Skin of body (tissue), 2 donors: ENCODE measurements around the gene RHNO1. TPM values are rescaled to one million over a fixed set of nuclear protein-coding genes. Genes with fewer than 3 reads are reported as not detected.
A peak's percentile ranks its signal among the peaks of the same experiment; 100 is the strongest.
"Not testable (repeated sequence)": the region's sequence is repeated elsewhere in the genome, so short reads cannot be mapped to it uniquely, and the experiment has no call there.

Source experiments
- DNase-seq: peaks from one replicate; lab custom pipeline; 2025; lab: John Stamatoyannopoulos, UW
- total RNA-seq: library from RNA; depleted of rRNA; stranded (reverse); fragments of >200 nt; gene quantifications from one replicate; pipeline ENCODE4 v1.2.3, GENCODE V29; 2014

Gene RHNO1
- total RNA-seq, 1 donor from 2014 or later, result 15.7 TPM

- no peak for DNase-seq
Measured at GRCh38 chr12:2858334-2858733, 18.7 kb upstream of the RHNO1 start.

DNA sequence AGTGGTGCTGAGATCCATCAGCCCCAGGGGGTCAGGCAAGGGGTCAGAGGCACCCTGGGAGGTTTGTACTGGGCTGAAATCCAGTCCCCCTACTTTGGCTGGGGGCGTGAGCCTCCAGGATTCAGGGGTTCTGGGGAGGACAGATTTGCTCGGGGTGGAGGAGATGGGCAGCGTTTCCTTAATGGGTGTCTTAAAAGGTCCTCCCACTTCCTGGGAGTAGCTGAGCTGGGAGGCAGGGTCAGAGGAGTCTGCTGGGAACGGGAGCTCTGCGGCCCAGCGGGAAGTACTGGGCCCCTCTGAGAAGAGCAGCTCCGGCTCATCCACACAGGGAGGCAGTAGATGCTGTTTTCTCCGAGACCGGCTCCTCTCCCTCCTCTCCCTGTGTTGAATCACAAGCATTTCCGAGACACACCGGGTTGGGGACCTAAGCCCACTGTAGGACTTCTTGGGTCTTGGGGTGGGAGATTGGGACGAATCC is 18.0 kb upstream of the RHNO1 start:
- DNase-seq, result no peak

DNA sequence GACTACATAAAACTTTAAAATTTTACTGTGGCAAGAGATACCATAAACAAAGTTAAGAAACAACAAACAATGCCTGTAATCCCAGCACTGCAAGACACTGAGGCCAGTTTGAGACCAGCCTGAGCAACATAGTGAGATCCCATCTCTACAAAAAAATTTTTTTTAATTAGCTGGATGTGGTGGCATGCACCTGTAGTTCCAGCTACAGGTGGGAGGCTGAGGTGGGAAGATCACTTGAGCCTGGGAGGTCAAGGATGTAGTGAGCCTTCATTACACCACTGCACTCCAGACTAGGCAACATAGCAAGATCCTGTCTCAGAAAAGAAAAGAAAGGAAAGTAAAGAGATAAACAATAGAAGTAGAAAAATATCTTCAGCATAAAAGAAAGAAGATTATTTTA is 16.9 kb upstream of the RHNO1 start:
- DNase-seq, result no peak

- DNase-seq, result no peak
Measured at GRCh38 chr12:2862876-2863275, 14.1 kb upstream of the RHNO1 start.

DNA sequence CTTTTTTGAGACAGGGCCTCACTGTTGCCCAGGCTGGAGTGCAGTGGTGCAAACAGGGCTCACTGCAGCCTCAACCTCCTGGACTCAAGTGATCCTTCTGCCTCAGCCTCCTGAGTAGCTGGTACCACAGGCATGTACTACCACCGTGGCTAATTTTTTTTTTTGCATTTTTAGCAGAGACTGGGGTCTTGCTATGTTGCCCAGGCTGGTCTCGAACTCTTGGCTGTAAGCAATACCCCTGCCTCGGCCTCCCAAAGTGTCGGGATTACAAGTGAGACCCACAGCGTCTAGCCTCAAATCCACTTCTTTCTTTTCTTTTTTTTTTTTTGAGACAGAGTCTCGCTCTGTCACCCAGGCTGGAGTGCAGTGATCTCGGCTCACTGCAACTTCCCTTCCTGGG is 13.6 kb upstream of the RHNO1 start:
- DNase-seq, result not testable (repeated sequence)

DNA sequence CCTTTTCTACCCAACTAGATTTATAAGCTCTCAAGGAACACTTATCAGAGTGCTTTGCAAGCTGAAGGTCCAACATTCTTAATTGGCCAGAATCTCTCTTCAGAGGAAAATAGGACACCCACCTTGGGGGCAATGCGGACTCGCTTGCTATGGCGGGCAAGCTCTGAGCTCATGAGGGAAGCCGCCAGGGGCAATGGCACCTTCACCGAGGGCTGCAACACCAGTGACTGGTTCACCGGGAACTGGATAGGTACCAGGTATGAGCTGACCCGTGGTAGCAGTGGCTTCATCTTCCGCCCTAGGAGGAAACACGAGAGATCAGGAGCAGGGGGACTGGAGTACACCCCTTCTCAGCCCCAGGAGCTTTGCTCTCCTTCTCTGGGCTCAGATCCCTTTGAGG is 12.8 kb upstream of the RHNO1 start:
- no peak for DNase-seq

- not testable (repeated sequence) for DNase-seq
Measured at GRCh38 chr12:2868986-2869632, 7.9 kb upstream of the RHNO1 start.

DNA sequence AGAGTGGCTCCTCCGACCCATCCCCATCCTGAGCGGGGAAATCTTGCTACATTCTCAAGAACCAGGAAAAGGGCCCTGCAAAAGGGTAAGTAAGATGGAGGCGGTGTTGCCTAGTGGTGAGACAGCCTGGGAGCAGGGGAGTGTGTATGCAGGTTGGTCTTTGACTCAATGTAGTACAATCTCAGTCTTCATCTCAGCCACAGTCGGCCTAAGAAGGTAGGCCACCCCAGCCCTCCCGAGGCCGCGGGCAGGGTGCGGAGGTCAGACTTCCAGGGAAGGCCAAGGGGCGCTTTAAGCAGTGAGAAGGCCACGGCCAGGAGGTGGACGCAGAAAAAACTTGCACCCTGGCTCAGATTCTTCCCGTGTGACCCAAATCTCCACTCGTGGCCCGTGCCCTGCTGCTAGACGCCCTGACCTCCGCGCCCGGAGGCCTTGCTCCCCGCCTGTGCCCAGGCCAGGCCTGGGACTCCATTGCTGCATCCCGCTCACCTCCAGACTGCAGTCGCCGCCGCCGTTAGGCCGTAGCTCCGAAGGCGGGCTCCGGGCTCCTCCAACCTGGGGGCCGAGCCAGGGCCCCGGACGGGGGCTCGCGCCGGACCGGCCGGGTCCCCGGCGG is 484 bp upstream of the RHNO1 start:
- DNase-seq, result no peak

DNA sequence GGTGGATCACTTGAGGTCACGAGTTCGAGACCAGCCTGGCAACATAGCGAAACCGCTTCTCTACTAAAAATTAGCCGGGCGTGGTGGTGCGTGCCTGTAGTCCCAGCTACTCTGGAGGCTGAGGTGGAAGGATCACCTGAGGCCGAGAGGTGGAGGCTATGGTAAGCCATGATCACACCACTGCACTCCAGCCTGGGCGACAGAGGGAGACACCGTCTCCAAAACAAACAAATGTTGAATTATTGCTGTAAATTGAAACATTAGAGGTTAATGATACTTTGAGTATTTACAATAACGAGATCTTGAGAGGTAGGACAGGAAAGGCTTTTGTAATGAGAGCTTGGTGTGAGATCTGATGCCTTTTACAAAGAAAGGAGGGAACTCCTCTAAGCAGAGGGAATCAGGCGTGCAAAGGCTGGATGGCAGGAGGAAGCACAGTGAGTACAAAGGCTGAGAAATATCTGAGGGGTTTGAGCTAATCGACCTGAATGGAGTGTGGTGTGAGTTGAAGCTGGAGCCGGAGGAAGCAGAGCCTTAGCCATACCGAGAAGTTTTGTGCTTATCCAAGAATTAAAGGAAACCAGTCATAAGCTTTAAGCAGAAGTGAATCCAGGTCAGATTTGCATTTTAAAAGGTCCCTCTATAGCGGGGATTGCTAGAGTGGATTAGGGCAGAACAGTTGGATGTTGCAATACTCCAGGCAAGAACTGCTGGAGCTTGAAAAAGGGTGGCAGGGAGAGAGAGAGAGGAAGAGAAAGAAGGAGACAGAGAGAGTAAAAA is 1.1 kb downstream of the RHNO1 start:
- no peak for DNase-seq

DNA sequence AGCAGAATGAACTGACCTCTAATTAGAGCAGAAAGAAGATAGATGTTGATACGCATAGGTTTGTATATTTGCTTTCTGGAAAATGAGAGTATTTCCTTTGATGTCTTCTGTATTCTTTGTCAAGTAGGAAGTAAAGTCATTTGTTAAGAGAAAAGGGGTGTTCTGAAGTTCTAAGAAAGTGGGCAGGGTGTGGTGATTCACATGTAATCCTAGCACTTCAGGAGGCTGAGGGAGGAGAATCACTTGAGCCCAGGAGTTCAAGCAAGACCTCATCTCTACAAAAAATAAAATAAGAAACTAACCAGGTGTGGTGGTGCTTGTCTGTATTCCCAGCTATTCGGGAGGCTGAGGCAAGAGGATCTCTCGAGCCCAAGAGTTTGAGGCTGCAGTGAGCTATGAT is 2.8 kb downstream of the RHNO1 start:
- DNase-seq, result no peak

- DNase-seq, result no peak
Measured at GRCh38 chr12:2884810-2885209, 7.8 kb downstream of the RHNO1 start.

DNA sequence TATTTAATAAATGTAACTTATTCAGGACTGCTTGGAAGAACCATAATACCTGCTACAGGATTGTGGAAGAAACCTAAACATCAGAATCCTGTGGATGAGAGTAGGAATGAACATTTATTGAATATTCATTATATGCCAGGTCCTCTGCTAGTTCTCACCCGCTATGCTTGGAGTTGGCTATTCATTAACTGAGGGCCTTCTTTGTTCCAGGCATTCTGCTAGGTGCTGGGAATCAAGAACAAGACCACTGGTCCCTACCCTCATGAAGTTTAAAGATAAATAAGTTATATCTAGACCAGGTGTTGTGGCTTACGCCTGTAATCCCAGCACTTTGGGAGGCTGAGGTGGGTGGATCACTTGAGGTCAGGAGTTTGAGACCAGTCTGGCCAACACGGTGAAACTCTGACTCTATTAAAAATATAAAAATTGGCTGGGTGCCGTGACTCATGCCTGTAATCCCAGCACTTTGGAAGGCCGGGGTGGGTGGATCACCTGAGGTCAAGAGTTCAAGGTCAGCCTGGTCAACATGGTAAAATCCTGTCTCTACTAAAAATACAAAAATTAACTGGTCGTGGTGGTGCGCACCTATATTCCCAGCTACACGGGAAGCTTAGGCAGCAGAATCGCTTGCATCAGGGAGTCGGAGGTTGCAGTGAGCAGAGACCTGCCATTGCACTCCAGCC is 9.9 kb downstream of the RHNO1 start:
- DNase-seq, result no peak

DNA sequence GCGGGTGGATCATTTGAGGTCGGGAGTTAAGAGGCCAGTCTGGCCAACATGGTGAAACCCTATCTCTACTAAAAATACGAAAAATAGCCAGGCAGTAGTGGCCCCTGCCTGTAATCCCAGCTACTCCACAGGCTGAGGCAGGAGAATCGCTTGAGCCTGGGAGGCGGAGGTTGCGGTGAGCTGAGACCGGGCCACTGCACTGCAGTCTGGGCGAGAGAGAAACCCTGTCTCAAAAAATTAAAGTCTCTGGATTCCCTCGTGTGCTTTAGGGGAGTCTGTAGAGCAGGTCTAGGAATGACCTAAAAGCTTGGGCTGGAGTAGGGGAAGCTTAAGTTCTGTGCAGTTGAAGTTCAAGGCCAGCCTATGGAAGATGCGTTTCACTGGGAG is 13.0 kb downstream of the RHNO1 start:
- DNase-seq, result no peak

DNA sequence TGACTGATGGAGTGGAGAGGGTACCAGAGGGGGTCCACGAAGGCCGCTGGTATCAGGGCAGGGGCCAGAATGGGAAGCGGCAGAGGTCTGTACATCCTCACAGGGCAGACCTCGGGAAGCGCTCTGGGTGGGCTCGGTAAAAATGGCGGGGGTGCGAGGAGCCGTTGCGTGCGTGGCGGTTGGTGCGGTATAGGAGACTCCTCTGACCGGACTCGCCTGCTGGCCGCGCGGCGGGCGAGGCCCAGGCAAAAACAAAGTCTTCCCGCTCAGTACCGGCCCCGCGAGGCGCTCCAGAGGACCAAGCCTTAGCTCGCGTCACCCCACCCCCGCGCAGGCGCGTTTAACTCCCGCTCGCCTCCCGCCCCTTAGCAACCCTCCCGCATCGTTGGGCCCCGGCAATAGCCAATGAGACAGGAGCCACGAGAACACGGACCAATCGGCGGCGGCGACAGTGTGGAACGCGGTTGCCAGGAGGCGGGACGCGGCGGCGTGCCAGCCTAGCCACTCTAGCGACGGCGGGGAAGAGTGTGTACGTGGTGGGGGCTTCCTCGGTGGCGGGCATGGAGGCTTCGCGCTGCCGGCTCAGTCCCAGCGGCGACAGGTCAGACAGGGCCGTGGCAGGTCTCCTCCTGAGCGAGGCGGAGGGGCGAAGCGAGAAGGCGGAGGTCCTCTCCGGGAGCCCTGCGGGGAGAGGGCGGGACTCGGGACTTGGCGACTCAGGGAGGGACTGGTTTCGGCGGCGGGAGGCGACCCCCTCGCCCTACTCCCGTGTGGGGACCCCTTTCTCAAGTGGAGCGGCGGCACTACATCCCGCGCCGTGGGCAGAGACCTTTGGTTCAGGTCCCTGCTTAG is 13.6 kb downstream of the RHNO1 start, which contains the start of gene TULP3:
TULP3 (plus strand) TSS at position 504 of the 852 bp plus-strand sequence; CDS start at position 561, 57 bp downstream.
- DNase-seq, result peak; percentile 98

DNA sequence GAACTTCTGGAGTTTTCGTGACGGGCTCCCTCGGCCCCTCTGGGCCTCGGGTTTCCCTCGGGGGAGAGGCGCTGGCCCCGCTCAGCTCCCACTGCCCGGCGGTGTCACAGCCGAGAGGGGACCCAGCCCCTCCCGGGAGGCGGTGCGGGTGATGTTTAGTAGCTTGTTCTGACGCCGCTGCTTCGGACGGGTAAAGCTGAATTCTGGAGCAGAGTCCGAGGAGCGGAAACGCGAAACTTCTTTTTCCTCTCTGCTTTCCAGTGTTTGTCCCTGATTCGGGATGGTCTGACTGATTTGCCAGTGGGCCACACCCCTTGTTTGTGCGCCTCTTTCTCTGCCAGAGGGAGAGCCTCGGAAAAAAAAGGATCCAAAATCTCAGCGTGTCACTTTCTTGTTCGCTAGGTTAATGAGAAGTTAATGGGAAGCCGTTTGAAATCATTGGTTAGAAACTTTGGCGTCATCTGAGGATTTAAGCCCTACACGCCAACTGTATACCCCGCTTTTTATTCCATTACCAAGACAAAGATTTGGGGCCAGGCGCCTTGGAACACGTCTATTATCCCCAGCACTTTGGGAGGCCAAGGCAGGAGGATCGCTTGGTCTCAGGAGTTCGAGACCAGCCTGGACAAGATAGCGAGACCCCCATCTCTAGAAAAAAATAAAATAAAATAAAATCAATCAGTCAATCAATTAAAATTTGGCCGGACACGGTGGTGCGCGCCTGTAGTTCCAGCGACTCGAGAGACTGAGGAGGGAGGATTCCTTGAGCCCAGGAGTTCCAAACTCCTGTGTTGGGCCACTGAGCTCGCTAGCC is 14.4 kb downstream of the RHNO1 start:
- DNase-seq, result peak; percentile 67

- DNase-seq, result peak; percentile 2
Measured at GRCh38 chr12:2892246-2892645, 15.2 kb downstream of the RHNO1 start.

- no peak for DNase-seq
Measured at GRCh38 chr12:2893007-2893406, 16.0 kb downstream of the RHNO1 start.

DNA sequence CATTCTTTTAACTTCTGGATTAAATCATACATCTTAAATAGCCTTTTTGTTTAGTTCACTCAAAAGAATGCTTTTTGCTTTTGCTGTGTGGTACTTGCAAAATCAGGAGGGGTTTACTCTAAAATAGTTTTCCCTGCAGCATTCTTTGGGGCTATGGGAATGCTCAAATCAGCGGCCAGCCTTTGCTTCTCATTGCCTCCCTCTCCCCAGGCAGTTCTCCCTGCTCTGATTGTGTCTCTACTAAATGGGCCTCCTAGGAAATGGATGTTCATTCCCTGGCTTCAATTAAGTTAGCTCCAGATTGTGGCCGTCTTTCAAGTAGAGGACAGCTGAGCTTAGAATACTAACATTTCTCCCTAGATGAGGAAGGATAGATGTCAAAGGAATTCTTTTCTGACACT is 18.0 kb downstream of the RHNO1 start:
- peak; percentile 29 for DNase-seq

GRCh38 chr12:2895511-2895910 is 18.5 kb downstream of the RHNO1 start:
- DNase-seq, result no peak

- no peak for DNase-seq
Measured at GRCh38 chr12:2897418-2897817, 20.4 kb downstream of the RHNO1 start.
